Omental fat pad (tissue), 4 donors: ENCODE measurements around the gene PCBP3. TPM values are rescaled to one million over a fixed set of nuclear protein-coding genes. Genes with fewer than 3 reads are reported as not detected.

Source experiments
- ATAC-seq: fragments of 150-250 bp; one replicate; pipeline ENCODE4 v1.9.1; 2016; ENCODE audit warnings: mild to moderate bottlenecking, moderate library complexity; ENCODE audit not compliant: low FRiP score
- DNase-seq: peaks from one replicate; pipeline ENCODE4 v3.0.0-alpha.2; 2019; ENCODE audit warnings: low spot score
- CTCF ChIP-seq, 3 donors: fragments of 450-650 bp; IDR thresholded peaks; one replicate each; pipeline ENCODE4 v1.5.1; 2016 to 2017; ENCODE audit warnings: antibody characterized with exemption in 3 of 3, mild to moderate bottlenecking in 3 of 3, moderate library complexity in 2 of 3
- total RNA-seq, 4 donors: library from RNA; depleted of rRNA; stranded (reverse); fragments of >200 nt; gene quantifications; one replicate each; pipeline ENCODE4 v1.1.0, GENCODE V29; 2016

PCBP3 gene
- total RNA-seq, 4 donors from 2014 or later: 1.1 to 26.8 (median 14.8) TPM

GRCh38 chr21:45927851-45928850 lies 284.6 kb downstream of the PCBP3 start:
- DNase-seq (no peak), ATAC-seq (no peak)
- no peak for TF ChIP-seq CTCF (IDR thresholded peaks at IDR 0.05)

- TF ChIP-seq CTCF (IDR thresholded peaks at IDR 0.05): no peak
- ATAC-seq (no peak), DNase-seq (no peak)
Measured at GRCh38 chr21:45929449-45929848, 285.9 kb downstream of the PCBP3 start.

GRCh38 chr21:45930231-45930760 lies 286.8 kb downstream of the PCBP3 start:
- no peak for TF ChIP-seq CTCF (IDR thresholded peaks at IDR 0.05)
- ATAC-seq (no peak), DNase-seq (no peak)

GRCh38 chr21:45930792-45931191 lies 287.3 kb downstream of the PCBP3 start:
- no peak for TF ChIP-seq CTCF (IDR thresholded peaks at IDR 0.05)
- no peak for ATAC-seq
- no peak for DNase-seq

- DNase-seq (no peak), ATAC-seq (no peak)
- TF ChIP-seq CTCF (IDR thresholded peaks at IDR 0.05): no peak
Measured at GRCh38 chr21:45931397-45931969, 288.0 kb downstream of the PCBP3 start.

GRCh38 chr21:45932922-45933502 lies 289.5 kb downstream of the PCBP3 start:
- TF ChIP-seq CTCF (IDR thresholded peaks at IDR 0.05): no peak
- ATAC-seq (no peak), DNase-seq (no peak)
